GM06990 (cell line): ENCODE results near the gene HIGD1A.

Source experiments
- DNase-seq: peaks from one replicate; pipeline ENCODE4 v3.0.0-alpha.2; 2011; ENCODE audit not compliant: insufficient read length; ENCODE audit errors: extremely low read depth
- H3K27me3 ChIP-seq: replicated peaks from 2 replicates; pipeline ENCODE4 v1.6.0; 2011; ENCODE audit warnings: low read length; ENCODE audit not compliant: control insufficient read depth, insufficient read depth
- H3K36me3 ChIP-seq: 2 replicates; pipeline ENCODE4 v1.5.1; 2011; ENCODE audit warnings: low read length; ENCODE audit not compliant: control insufficient read depth, insufficient read depth
- H3K4me3 ChIP-seq: replicated peaks from 2 replicates; pipeline ENCODE4 v1.5.1; 2011; ENCODE audit warnings: low read depth, mild to moderate bottlenecking, control low read depth, low read length
- TF ChIP-seq, protein P1 (sequence below): IDR thresholded peaks from 2 replicates; pipeline ENCODE4 v1.5.1; 2011; ENCODE audit warnings: low read length, control low read depth, mild to moderate bottlenecking, inconsistent platforms; ENCODE audit not compliant: insufficient read depth, poor library complexity, severe bottlenecking

The HIGD1A gene

DNA sequence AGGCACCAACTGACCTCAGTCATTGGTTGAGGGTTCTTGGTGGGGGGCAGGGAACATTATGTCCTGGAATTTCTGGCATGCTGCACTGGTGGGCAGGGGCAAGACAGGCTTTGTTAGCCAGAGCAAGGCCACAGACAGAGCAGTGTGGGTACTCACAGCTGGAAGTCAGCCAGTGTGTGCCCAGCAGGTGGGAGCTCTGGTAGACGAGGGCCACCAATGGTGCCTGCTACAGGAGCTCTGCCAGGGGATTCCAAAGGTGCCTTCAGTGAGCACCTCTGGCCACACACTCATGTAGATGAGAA is 40.1 kb upstream of the HIGD1A start:
- TF ChIP-seq, protein P1, sequence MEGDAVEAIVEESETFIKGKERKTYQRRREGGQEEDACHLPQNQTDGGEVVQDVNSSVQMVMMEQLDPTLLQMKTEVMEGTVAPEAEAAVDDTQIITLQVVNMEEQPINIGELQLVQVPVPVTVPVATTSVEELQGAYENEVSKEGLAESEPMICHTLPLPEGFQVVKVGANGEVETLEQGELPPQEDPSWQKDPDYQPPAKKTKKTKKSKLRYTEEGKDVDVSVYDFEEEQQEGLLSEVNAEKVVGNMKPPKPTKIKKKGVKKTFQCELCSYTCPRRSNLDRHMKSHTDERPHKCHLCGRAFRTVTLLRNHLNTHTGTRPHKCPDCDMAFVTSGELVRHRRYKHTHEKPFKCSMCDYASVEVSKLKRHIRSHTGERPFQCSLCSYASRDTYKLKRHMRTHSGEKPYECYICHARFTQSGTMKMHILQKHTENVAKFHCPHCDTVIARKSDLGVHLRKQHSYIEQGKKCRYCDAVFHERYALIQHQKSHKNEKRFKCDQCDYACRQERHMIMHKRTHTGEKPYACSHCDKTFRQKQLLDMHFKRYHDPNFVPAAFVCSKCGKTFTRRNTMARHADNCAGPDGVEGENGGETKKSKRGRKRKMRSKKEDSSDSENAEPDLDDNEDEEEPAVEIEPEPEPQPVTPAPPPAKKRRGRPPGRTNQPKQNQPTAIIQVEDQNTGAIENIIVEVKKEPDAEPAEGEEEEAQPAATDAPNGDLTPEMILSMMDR: no peak
- DNase-seq: no peak
- Histone ChIP-seq H3K4me3 (no peak overlapping the region), H3K27me3 (no peaks in the 10 kb centered on the region), H3K36me3 (no peaks in the 10 kb centered on the region)

- Histone ChIP-seq H3K36me3 (no peaks in the 10 kb centered on the region), H3K27me3 (no peaks in the 10 kb centered on the region), H3K4me3 (no peak overlapping the region)
- TF ChIP-seq, protein P1: no peak
- no peak for DNase-seq
Measured at GRCh38 chr3:42843713-42844411, 39.6 kb upstream of the HIGD1A start.

DNA sequence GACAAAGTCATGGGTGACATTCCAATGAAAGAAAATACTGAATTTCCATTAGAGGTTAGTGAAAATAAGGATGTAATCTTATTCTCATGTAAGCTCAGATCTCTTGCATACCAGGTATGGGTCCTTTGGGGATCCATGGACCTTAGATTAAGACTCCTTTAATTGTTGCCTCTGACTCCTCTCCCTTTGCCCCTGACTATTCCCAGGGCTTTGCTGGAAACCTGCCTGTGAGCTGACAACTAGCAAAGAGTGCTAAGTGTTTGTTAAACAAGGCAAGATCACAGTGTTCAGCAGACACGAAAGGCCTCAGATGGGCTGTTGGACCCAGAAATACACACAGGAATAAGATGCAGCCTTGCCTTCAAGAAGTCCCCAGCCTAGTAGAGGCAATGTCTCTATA is 37.0 kb upstream of the HIGD1A start:
- Histone ChIP-seq H3K27me3 (no peaks in the 10 kb centered on the region), H3K4me3 (no peak overlapping the region), H3K36me3 (no peaks in the 10 kb centered on the region)
- no peak for DNase-seq
- TF ChIP-seq, protein P1: no peak

DNA sequence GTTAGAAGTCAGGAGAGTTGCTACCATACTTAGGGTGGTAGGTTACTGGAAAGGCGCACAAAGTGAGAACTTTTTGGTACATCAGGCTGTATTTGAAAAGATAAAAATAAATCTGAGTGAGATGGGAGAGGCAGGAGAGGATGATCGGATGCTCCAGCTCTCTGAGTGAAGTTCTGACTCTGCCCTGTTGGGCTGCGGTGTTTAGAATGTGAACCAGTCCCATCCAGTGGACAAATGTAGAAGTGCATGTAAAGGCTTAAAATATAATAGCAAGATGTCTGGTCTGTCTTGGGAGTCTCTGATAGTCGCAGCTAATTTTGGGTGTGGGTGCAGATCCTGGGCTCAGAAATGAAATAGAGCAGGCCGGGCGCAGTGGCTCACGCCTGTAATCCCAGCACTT is 35.3 kb upstream of the HIGD1A start:
- H3K36me3 ChIP-seq: no peaks in the 10 kb centered on the region
- no peaks in the 10 kb centered on the region for H3K27me3 ChIP-seq
- peak; percentile 25 for DNase-seq
- H3K4me3 ChIP-seq: no peak overlapping the region; the same call in 1 of the 2 replicates
- TF ChIP-seq, protein P1: peak; percentile 59

DNA sequence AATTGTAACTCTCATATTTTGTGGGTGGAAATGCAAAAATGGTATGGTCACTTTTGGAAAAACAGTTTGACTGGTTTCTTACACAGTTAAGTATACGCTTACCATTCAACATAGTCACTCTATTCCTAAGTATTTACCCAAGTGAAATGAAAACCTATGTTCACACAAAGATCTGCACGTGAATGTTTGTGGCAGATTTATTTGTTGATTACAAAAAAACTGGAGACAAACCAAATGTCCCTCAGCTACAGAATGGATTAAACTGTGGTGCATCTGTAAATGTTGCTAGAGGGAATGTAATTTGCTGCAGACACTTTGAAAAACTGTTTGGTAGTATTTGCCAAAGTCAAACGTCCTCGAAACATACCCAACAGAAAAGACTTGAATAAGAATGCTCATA is 34.3 kb upstream of the HIGD1A start:
- H3K4me3 ChIP-seq: no peak overlapping the region
- DNase-seq: no peak
- H3K27me3 ChIP-seq: no peaks in the 10 kb centered on the region
- H3K36me3 ChIP-seq: no peaks in the 10 kb centered on the region
- TF ChIP-seq, protein P1: no peak
